Measurements from ENCODE around the gene FAM222B. TPM values are rescaled to one million over a fixed set of nuclear protein-coding genes. Genes with fewer than 3 reads are reported as not detected.

The FAM222B gene
- total and polyA plus RNA-seq, 9 of the 15 experiments (the other 6 are each of a cell fraction or from before 2014, with no cell fraction given), result 4.0 to 34.6 (median 7.5) TPM

DNA sequence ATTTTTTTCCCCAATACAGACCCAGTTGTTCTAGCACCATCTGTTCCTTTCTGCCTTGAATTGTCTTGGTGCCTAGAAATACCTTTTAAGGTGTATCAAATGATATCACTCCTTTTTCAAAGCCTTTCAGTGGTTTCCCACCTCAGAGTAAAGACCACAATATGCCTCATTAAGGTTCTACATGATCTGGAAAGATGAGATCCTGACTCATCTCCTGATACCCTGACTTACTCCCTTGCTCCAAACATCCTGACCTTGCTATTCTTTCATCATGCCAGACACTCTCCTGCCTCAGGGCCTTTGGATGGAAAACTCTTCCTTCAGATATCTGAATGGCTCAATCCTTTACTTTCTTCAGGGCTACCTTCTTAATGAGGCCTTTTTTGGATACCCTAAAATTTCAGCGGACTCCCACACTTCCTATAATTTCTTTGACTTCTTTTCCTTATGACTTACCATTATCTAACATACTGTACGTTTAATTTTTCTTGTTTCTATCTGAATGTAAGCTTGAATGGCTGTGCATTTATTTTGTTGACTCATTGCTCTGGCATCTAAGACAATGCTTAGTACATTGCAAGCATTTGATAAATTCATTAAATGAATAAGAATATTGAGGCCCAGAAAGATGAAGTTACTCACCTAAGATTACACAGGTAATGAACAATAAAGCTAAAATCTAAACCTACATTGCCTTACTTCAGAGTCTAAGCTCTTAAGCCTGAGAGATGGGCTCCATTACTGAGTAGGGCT is 35.7 kb upstream of the FAM222B start:
- no peak overlapping the region for H3K27ac ChIP-seq (ENCODE audit: extremely low read depth, low read depth, low read length)
- in situ Hi-C loops (cut with MboI), result no loop called here
- 0 out of 3 replicates have a peak, but pooled peaks cover 3% of the 10 kb centered on the region for H3K79me2 ChIP-seq (ENCODE audit: control insufficient read depth, insufficient read depth, low read length)
- intact Hi-C loops (cut with micrococcal nuclease), result no loop called here
- H4K20me1 ChIP-seq (replicated peaks; ENCODE audit: control insufficient read depth, insufficient read depth, low read length), result no peaks in the 10 kb centered on the region
- no peak overlapping the region for H3K4me2 ChIP-seq (ENCODE audit: insufficient read depth, low read length)
- FAIRE-seq (no peak), ATAC-seq (no peak), DNase-seq (ENCODE audit: extremely low read depth in 1 of 4, low spot score in 3 of 4) (no peak)
- whole genome bisulfite sequencing (ENCODE audit: insufficient coverage, low coverage, missing lambda C conversion rate), result 88% methylated on average over 2 of the region's 2 CpGs
- ChIA-PET POLR2A (interaction anchor here (0.8 to 1.3 kb wide), 5 partner anchors 13 to 152 kb away, joined by 3 to 6 read pairs (median 3); partner anchors contain the start of gene TLCD1), CTCF (ENCODE audit: low intra/inter-chr PET ratio) (interaction anchor here (0.6 to 1.4 kb wide), 4 partner anchors 115 to 151 kb away, joined by 3 to 9 read pairs (median 4); no protein-coding TSS in a partner anchor)
- H3K9ac ChIP-seq (ENCODE audit: insufficient read depth in 1 of 2, low read depth in 2 of 2, low read length in 2 of 2), result no peak overlapping the region
- TF ChIP-seq POLR2B (IDR thresholded peaks at IDR 0.05; ENCODE audit: low read depth, partially characterized antibody), result peak; percentile 22
- TF ChIP-seq, protein P1, sequence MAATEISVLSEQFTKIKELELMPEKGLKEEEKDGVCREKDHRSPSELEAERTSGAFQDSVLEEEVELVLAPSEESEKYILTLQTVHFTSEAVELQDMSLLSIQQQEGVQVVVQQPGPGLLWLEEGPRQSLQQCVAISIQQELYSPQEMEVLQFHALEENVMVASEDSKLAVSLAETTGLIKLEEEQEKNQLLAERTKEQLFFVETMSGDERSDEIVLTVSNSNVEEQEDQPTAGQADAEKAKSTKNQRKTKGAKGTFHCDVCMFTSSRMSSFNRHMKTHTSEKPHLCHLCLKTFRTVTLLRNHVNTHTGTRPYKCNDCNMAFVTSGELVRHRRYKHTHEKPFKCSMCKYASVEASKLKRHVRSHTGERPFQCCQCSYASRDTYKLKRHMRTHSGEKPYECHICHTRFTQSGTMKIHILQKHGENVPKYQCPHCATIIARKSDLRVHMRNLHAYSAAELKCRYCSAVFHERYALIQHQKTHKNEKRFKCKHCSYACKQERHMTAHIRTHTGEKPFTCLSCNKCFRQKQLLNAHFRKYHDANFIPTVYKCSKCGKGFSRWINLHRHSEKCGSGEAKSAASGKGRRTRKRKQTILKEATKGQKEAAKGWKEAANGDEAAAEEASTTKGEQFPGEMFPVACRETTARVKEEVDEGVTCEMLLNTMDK (IDR thresholded peaks at IDR 0.05; ENCODE audit: borderline replicate concordance, insufficient read depth, low read depth, low read length, poor library complexity, severe bottlenecking), result no peak
- H3K27me3 ChIP-seq (ENCODE audit: control insufficient read depth in 2 of 2, insufficient read depth in 2 of 2, low read length in 2 of 2), result no peaks in the 10 kb centered on the region
- H3K9me1 ChIP-seq (ENCODE audit: control insufficient read depth, insufficient read depth, low read length), result no peaks in the 10 kb centered on the region
- peaks cover 3% of the 10 kb centered on the region for H3K9me3 ChIP-seq (replicated peaks; ENCODE audit: control insufficient read depth, insufficient read depth, low read depth, low read length)
- no peak overlapping the region for H3K4me3 ChIP-seq
- no peak overlapping the region for H2AFZ ChIP-seq (ENCODE audit: low read depth, low read length)
- peaks cover 52% of the 10 kb centered on the region for H3K36me3 ChIP-seq (ENCODE audit: control insufficient read depth, insufficient read depth, low read length)
- H3K4me1 ChIP-seq (replicated peaks in 1 of 2; ENCODE audit: control insufficient read depth in 2 of 2, insufficient read depth in 2 of 2, low read length in 2 of 2), result peaks cover 36 to 42% of the 10 kb centered on the region in 2 experiments
- no TSS peak for BruUV-seq (replicated peaks)

Measured in K562 (cell line).